GM12865 (cell line): ENCODE data around the gene PTBP3.
"Not testable (repeated sequence)": the region's sequence is repeated elsewhere in the genome, so short reads cannot be mapped to it uniquely, and the experiment has no call there.

Source experiments
- DNase-seq: peaks from one replicate; pipeline ENCODE4 v3.0.0; 2010; ENCODE audit warnings: low read depth
- H3K4me3 ChIP-seq: 2 replicates; pipeline ENCODE4 v1.5.1; 2011; ENCODE audit warnings: mild to moderate bottlenecking, low read depth, low read length, control low read depth
- CTCF ChIP-seq: IDR thresholded peaks from 2 replicates; pipeline ENCODE4 v1.5.1; 2011; ENCODE audit warnings: low read length, control low read depth, low read depth, inconsistent platforms; ENCODE audit not compliant: insufficient read depth; ENCODE audit errors: missing control alignments

The PTBP3 gene

GRCh38 chr9:112379177-112380101 is 46.0 kb upstream of the PTBP3 start:
- no peak for TF ChIP-seq CTCF
- DNase-seq: peak; percentile 99
- peak overlapping the region; percentile 60 for H3K4me3 ChIP-seq

- no peak for TF ChIP-seq CTCF
- H3K4me3 ChIP-seq: peak overlapping the region; percentile 60
- DNase-seq: peak; percentile 16
Measured at GRCh38 chr9:112378328-112379176, 45.1 kb upstream of the PTBP3 start.

GRCh38 chr9:112377684-112378327 is 44.4 kb upstream of the PTBP3 start:
- DNase-seq: no peak
- TF ChIP-seq CTCF: no peak
- H3K4me3 ChIP-seq: peak overlapping the region; percentile 60

- no peak overlapping the region for H3K4me3 ChIP-seq
- no peak for TF ChIP-seq CTCF
- no peak for DNase-seq
Measured at GRCh38 chr9:112377087-112377486, 43.7 kb upstream of the PTBP3 start.

GRCh38 chr9:112375361-112375760 is 41.9 kb upstream of the PTBP3 start:
- H3K4me3 ChIP-seq: no peak overlapping the region
- no peak for TF ChIP-seq CTCF
- DNase-seq: no peak

GRCh38 chr9:112374232-112374631 is 40.8 kb upstream of the PTBP3 start:
- H3K4me3 ChIP-seq: not testable (repeated sequence)

GRCh38 chr9:112373666-112374065 is 40.2 kb upstream of the PTBP3 start:
- H3K4me3 ChIP-seq, DNase-seq: not testable (repeated sequence)

More at GRCh38 chr9:112374232-112374631, 40.8 kb upstream of the PTBP3 start:
- not testable (repeated sequence) for DNase-seq
